Testis (tissue), 2 donors: Measurements from ENCODE around the gene PLIN5.

ENCODE experiments used
- POLR2A ChIP-seq: fragments of 450-650 bp; IDR thresholded peaks from one replicate; pipeline ENCODE4 v1.6.1; 2017; ENCODE audit warnings: antibody characterized with exemption, mild to moderate bottlenecking, moderate library complexity
- TF ChIP-seq, protein P1 (sequence below), 3 experiments: fragments of 450-650 bp in 2 of 3; fragments of 200-600 bp in 1 of 3; sonication (generic) in 1 of 3; IDR thresholded peaks; one replicate each; pipeline ENCODE4 v1.5.1; 2016 to 2019; ENCODE audit warnings: antibody characterized with exemption in 3 of 3, mild to moderate bottlenecking in 2 of 3, moderate library complexity in 1 of 3

DNA sequence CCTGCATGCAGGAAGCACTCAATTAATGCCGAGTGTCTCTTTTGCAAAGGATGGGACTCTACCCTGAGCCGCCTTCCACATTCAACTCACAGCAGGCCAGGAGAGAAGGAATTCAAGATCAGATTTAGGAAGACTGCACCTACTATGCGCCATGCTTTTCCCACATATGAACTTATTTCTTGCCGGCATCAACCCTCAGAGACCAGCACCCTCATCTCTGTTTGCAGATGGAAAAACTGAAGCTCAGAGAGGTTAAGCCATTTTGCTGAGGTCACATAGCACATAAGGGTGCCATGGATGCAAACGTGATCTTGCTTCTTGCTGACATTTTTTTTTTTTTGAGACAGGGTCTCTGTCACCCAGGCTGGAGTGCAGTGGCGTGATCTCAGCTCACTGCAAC lies 38.7 kb upstream of the PLIN5 start:
- TF ChIP-seq, protein P1, sequence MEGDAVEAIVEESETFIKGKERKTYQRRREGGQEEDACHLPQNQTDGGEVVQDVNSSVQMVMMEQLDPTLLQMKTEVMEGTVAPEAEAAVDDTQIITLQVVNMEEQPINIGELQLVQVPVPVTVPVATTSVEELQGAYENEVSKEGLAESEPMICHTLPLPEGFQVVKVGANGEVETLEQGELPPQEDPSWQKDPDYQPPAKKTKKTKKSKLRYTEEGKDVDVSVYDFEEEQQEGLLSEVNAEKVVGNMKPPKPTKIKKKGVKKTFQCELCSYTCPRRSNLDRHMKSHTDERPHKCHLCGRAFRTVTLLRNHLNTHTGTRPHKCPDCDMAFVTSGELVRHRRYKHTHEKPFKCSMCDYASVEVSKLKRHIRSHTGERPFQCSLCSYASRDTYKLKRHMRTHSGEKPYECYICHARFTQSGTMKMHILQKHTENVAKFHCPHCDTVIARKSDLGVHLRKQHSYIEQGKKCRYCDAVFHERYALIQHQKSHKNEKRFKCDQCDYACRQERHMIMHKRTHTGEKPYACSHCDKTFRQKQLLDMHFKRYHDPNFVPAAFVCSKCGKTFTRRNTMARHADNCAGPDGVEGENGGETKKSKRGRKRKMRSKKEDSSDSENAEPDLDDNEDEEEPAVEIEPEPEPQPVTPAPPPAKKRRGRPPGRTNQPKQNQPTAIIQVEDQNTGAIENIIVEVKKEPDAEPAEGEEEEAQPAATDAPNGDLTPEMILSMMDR (IDR thresholded peaks at IDR 0.05) = no peak
- no peak for TF ChIP-seq POLR2A
